ENCODE measurements around the gene ASL.

Gene ASL

GRCh38 chr7:66088861-66089838 is 13.5 kb downstream of the ASL start:
- no peak for TF ChIP-seq CTCF (IDR thresholded peaks at IDR 0.05)

GRCh38 chr7:66092654-66093053 is 17.0 kb downstream of the ASL start:
- TF ChIP-seq CTCF (IDR thresholded peaks at IDR 0.05): no peak

- TF ChIP-seq CTCF (IDR thresholded peaks at IDR 0.05): no peak
Observed at GRCh38 chr7:66095010-66095409, 19.4 kb downstream of the ASL start.

GRCh38 chr7:66099232-66099550 is 23.6 kb downstream of the ASL start:
- no peak for TF ChIP-seq CTCF (IDR thresholded peaks at IDR 0.05)

- no peak for TF ChIP-seq CTCF (IDR thresholded peaks at IDR 0.05)
Observed at GRCh38 chr7:66099551-66100407, 24.2 kb downstream of the ASL start.

- TF ChIP-seq CTCF (IDR thresholded peaks at IDR 0.05): no peak
Observed at GRCh38 chr7:66100408-66101050, 24.9 kb downstream of the ASL start.

- TF ChIP-seq CTCF (IDR thresholded peaks at IDR 0.05): no peak
Observed at GRCh38 chr7:66105263-66105748, 29.7 kb downstream of the ASL start.
